Stimulated activated CD8-positive, alpha-beta memory T cell treated with anti-CD3 and anti-CD28 coated beads, Interleukin-12 subunit alpha, Interleukin-12 subunit beta, amount 100 ng/mL, for 4 hours (primary cell): ENCODE data around the gene SFXN2.
"Not testable (repeated sequence)": the region's sequence is repeated elsewhere in the genome, so short reads cannot be mapped to it uniquely, and the experiment has no call there.

ENCODE experiments used
- DNase-seq: peaks from one replicate; pipeline ENCODE4 v3.0.0-alpha.2; 2020; ENCODE audit warnings: low read depth

The SFXN2 gene

GRCh38 chr10:102681696-102682095 lies 32.7 kb upstream of the SFXN2 start:
- no peak for DNase-seq

GRCh38 chr10:102682416-102682815 lies 32.0 kb upstream of the SFXN2 start:
- no peak for DNase-seq

- DNase-seq: no peak
Measured at GRCh38 chr10:102682981-102683380, 31.5 kb upstream of the SFXN2 start.

- no peak for DNase-seq
Measured at GRCh38 chr10:102683736-102684135, 30.7 kb upstream of the SFXN2 start.

GRCh38 chr10:102691285-102692066 lies 23.0 kb upstream of the SFXN2 start:
- DNase-seq: no peak

- DNase-seq: not testable (repeated sequence)
Measured at GRCh38 chr10:102695401-102695800, 19.0 kb upstream of the SFXN2 start.

- no peak for DNase-seq
Measured at GRCh38 chr10:102696736-102697135, 17.7 kb upstream of the SFXN2 start.

- DNase-seq: no peak
Measured at GRCh38 chr10:102698894-102699293, 15.5 kb upstream of the SFXN2 start.

GRCh38 chr10:102701272-102701671 lies 13.2 kb upstream of the SFXN2 start:
- DNase-seq: no peak

GRCh38 chr10:102701796-102702195 lies 12.6 kb upstream of the SFXN2 start:
- DNase-seq: no peak

GRCh38 chr10:102702742-102703141 lies 11.7 kb upstream of the SFXN2 start:
- no peak for DNase-seq

GRCh38 chr10:102704915-102705314 lies 9.5 kb upstream of the SFXN2 start:
- DNase-seq: no peak

GRCh38 chr10:102705531-102705930 lies 8.9 kb upstream of the SFXN2 start:
- no peak for DNase-seq

- no peak for DNase-seq
Measured at GRCh38 chr10:102710609-102711008, 3.8 kb upstream of the SFXN2 start.

- no peak for DNase-seq
Measured at GRCh38 chr10:102712089-102712488, 2.3 kb upstream of the SFXN2 start.

- no peak for DNase-seq
Measured at GRCh38 chr10:102712843-102713538, 1.4 kb upstream of the SFXN2 start.

GRCh38 chr10:102713539-102713813 lies 960 bp upstream of the SFXN2 start:
- DNase-seq: no peak

- DNase-seq: peak; percentile 93
Measured at GRCh38 chr10:102713814-102714620, 419 bp upstream of the SFXN2 start, which contains the start of gene ARL3. ARL3 (minus strand) TSS chr10:102714397; CDS start chr10:102714275, 122 bp downstream.

GRCh38 chr10:102715880-102716279 lies 1.4 kb downstream of the SFXN2 start:
- no peak for DNase-seq

- not testable (repeated sequence) for DNase-seq
Measured at GRCh38 chr10:102716900-102717565, 2.6 kb downstream of the SFXN2 start.

- DNase-seq: no peak
Measured at GRCh38 chr10:102718220-102718619, 3.8 kb downstream of the SFXN2 start.

- no peak for DNase-seq
Measured at GRCh38 chr10:102720337-102720736, 5.9 kb downstream of the SFXN2 start.
